ENCODE data around the gene MYO1B. TPM values are rescaled to one million over a fixed set of nuclear protein-coding genes. Genes with fewer than 3 reads are reported as not detected.

The MYO1B gene
- total RNA-seq (under 1 TPM; 0.23 to 0.52 TPM), total RNA-seq (0.38 to 1.3 reads per million in 2 donors)

DNA sequence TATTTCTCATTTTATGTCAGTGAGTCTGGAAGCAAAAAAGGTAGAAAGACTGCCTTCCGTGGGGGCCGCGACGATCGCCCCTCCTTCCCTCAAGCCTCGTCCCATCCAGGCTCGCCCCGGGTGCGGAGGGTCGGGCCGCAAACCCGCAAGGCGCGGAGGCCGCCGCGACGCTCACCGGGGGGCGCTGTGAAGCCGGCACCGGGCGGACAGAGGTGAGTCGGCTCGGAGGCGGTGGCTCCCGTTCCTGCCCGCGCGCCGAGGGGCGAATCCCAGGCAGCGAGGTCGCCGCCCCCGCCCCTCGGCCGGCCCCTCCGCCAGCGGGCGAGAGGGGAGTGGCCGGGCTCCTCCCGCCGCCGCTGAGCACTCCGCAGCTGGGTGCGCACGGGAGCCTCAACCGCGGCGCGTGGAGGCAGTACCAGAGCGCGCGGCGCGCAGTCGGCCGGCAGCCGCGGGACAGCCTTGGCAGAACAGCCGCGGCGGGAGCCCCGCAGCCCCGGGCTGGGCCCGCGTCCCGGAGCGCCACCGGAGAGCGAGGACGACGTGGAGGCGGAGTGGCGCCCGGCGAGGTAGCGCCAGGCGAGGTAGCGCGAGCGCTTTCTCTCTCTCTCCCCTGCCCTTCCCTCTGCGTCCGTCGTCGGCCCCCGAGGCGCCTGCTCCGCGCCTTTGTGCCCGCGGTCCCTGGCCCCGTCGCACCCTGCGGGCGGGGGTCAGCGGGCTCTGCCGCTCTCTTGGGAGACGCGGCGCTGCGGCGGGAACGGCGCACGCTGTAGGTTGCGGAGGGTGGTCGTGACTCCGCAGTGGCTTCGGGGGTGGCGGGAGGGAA, at the start of gene MYO1B:
MYO1B (plus strand) TSS at position 359 of the 823 bp plus-strand sequence. CDS start 31,492 bp downstream, outside the sequence.
- ATAC-seq (peak; percentile 80), DNase-seq (peak in 2 of 3 donors; percentile 17 to 19)
- Mint-ChIP-seq H3K4me1 (peaks cover 8% of the 10 kb centered on the region), H3K36me3 (ENCODE audit: low read depth) (no peaks in the 10 kb centered on the region), H3K4me3 (peak within 1 kb of the TSS; percentile 87), H3K27ac (no peak within 1 kb of the TSS), H3K27me3 (peaks cover 35% of the 10 kb centered on the region)
- no peaks in the 10 kb centered on the region for H3K9me3 ChIP-seq (ENCODE audit: control insufficient read depth, low read length, poor library complexity, severe bottlenecking)

GRCh38 chr2:191197096-191197495, 48.1 kb upstream of the MYO1B start:
- Mint-ChIP-seq H3K4me1 (peaks cover 13% of the 10 kb centered on the region), H3K27ac (no peak overlapping the region), H3K36me3 (ENCODE audit: low read depth) (no peaks in the 10 kb centered on the region), H3K27me3 (no peaks in the 10 kb centered on the region), H3K4me3 (no peak overlapping the region)
- H3K9me3 ChIP-seq (ENCODE audit: control insufficient read depth, low read length, poor library complexity, severe bottlenecking): no peaks in the 10 kb centered on the region
- DNase-seq: no peak
- no peak for ATAC-seq

GRCh38 chr2:191198271-191198670, 46.9 kb upstream of the MYO1B start:
- peaks cover 23% of the 10 kb centered on the region for H3K4me1 Mint-ChIP-seq
- ATAC-seq: no peak
- DNase-seq: no peak
- H3K27ac Mint-ChIP-seq: no peak overlapping the region
- no peak overlapping the region for H3K4me3 Mint-ChIP-seq
- H3K36me3 Mint-ChIP-seq (ENCODE audit: low read depth): no peaks in the 10 kb centered on the region
- H3K27me3 Mint-ChIP-seq: no peaks in the 10 kb centered on the region
- no peaks in the 10 kb centered on the region for H3K9me3 ChIP-seq (ENCODE audit: control insufficient read depth, low read length, poor library complexity, severe bottlenecking)

DNA sequence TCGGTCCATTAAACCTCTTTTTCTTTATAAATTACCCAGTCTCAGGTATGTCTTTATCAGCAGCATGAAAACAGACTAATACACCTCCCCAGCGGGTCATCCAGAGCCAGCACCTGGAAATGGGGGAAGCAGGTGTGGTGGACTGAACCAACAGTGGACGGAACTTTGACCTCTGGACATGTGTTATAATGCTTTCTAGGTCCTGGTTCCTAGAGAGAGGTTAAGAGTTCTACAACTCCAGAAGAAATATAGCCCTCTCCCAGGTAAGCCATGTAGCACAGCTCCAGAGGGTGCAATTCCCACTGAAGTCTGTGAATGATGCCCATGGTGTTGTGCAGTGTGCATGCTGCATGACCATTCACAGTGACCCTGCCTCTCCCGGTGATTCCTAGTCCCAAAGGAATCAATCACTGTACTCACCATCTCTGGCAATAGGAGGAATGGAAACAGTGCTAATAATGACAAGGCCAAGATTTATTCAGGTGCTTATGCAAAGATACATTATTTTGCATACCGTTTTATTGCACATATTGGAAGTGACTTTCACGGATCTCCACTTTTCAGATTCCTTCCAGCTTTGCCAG, 45.2 kb upstream of the MYO1B start:
- DNase-seq (no peak), ATAC-seq (no peak)
- Mint-ChIP-seq H3K4me3 (no peak overlapping the region), H3K4me1 (peaks cover 17% of the 10 kb centered on the region), H3K27ac (no peak overlapping the region), H3K36me3 (ENCODE audit: low read depth) (peaks cover 2% of the 10 kb centered on the region), H3K27me3 (no peaks in the 10 kb centered on the region)
- H3K9me3 ChIP-seq (ENCODE audit: control insufficient read depth, low read length, poor library complexity, severe bottlenecking): no peaks in the 10 kb centered on the region

DNA sequence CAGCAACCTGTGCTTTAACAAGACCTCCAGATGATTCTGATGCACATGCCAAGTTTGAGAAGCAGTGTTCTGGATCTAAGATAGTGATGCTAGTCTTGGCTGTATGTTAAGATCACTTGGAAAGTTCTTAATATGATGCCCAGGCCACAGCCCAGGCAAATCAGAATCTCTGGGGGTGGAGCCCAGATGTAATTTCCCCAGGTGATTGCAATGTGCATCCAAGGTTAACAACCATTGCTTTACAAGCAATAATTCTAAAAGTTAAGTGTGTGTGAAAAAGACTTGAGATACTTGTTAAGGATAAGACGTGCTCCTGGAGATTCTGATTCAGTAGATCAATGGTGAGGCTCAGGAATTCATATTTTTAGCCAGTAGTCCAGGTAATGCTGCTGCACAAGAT, 44.3 kb upstream of the MYO1B start:
- ATAC-seq: no peak
- H3K9me3 ChIP-seq (ENCODE audit: control insufficient read depth, low read length, poor library complexity, severe bottlenecking): no peaks in the 10 kb centered on the region
- peaks cover 2% of the 10 kb centered on the region for H3K36me3 Mint-ChIP-seq (ENCODE audit: low read depth)
- H3K4me1 Mint-ChIP-seq: peaks cover 17% of the 10 kb centered on the region
- H3K27ac Mint-ChIP-seq: no peak overlapping the region
- DNase-seq: no peak
- no peaks in the 10 kb centered on the region for H3K27me3 Mint-ChIP-seq
- no peak overlapping the region for H3K4me3 Mint-ChIP-seq

- DNase-seq (no peak), ATAC-seq (no peak)
- no peaks in the 10 kb centered on the region for H3K9me3 ChIP-seq (ENCODE audit: control insufficient read depth, low read length, poor library complexity, severe bottlenecking)
- H3K27me3 Mint-ChIP-seq: no peaks in the 10 kb centered on the region
- peaks cover 27% of the 10 kb centered on the region for H3K4me1 Mint-ChIP-seq
- H3K4me3 Mint-ChIP-seq: peak overlapping the region; percentile 25
- H3K36me3 Mint-ChIP-seq (ENCODE audit: low read depth): peaks cover 2% of the 10 kb centered on the region
- peak overlapping the region; percentile 69 for H3K27ac Mint-ChIP-seq
Measured at GRCh38 chr2:191202209-191202721, 42.9 kb upstream of the MYO1B start.

DNA sequence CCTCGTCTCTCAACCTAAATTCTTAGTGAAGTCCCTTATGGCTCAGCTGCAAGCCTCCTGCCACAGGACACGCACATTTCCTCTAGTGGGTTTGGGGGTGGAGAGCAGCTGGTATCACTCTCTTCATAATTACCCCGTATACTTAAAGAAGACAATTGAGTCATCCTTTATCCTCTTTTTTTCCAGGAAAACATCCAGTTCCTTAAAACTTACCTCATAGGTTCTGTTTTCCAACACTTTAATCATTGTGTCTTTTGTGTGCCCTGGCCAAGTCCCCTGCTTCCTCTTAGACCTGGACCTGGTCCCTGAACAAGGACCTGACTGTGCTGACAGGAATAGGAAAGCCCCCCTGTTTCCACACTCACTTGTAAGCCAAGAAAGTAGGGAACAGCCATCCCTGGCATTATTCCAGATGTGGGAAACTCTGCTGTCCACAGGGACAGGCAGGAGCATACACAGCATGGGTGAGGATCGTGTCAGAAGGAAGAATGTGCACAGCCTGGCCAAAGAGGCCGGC, 42.3 kb upstream of the MYO1B start:
- H3K27ac Mint-ChIP-seq: peak overlapping the region; percentile 69
- no peaks in the 10 kb centered on the region for H3K9me3 ChIP-seq (ENCODE audit: control insufficient read depth, low read length, poor library complexity, severe bottlenecking)
- DNase-seq (no peak), ATAC-seq (peak; percentile 54)
- no peak overlapping the region for H3K4me3 Mint-ChIP-seq
- peaks cover 27% of the 10 kb centered on the region for H3K4me1 Mint-ChIP-seq
- H3K36me3 Mint-ChIP-seq (ENCODE audit: low read depth): peaks cover 2% of the 10 kb centered on the region
- H3K27me3 Mint-ChIP-seq: no peaks in the 10 kb centered on the region

GRCh38 chr2:191204433-191204832, 40.8 kb upstream of the MYO1B start:
- DNase-seq: no peak
- H3K4me3 Mint-ChIP-seq: peak overlapping the region; percentile 75
- peaks cover 27% of the 10 kb centered on the region for H3K4me1 Mint-ChIP-seq
- ATAC-seq: peak; percentile 73
- peaks cover 2% of the 10 kb centered on the region for H3K36me3 Mint-ChIP-seq (ENCODE audit: low read depth)
- no peaks in the 10 kb centered on the region for H3K9me3 ChIP-seq (ENCODE audit: control insufficient read depth, low read length, poor library complexity, severe bottlenecking)
- no peaks in the 10 kb centered on the region for H3K27me3 Mint-ChIP-seq
- H3K27ac Mint-ChIP-seq: peak overlapping the region; percentile 94

DNA sequence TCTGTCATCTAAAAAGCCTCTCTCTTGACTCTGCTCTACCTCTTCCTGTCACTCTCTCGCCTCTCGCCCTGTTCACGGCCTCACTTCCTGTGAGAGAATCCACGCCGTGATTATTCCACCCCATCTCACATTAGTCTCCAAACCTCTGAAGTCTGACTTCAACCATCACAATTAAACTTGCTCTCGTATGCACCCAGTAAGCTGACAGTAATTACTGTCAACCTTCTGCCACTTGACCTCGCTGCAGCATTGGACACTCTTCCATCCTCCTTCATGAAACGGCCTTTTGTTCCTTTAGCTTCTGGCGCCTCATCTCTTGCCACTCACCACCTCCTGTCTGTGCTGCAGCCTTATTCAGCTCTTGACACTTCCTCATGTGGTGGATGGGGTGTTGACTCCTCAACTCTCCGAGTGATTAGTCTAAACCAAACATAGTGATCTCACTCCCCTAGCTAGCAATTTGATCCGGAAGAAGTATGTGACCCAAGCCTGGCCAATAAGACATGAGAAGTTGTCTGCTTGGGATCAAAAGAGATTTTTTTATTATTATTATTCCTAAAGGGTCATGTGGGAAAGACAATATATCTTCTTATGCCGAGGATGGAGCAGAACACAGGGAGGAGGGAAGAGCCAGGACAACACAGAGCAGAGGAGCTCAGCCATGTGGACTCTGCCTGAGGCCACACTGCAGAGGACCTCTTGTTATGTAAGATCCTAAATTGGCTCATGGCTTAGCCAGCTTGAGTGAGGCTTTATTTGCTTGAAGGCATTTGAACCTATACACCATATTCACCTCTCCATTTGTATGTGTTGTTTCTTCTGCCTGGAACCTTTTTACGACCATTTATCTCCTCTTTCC, 38.4 kb upstream of the MYO1B start:
- Mint-ChIP-seq H3K4me3 (peak overlapping the region; percentile 59), H3K36me3 (ENCODE audit: low read depth) (peaks cover 2% of the 10 kb centered on the region), H3K27me3 (no peaks in the 10 kb centered on the region), H3K27ac (peak overlapping the region; percentile 94), H3K4me1 (peaks cover 27% of the 10 kb centered on the region)
- DNase-seq: no peak
- peak; percentile 58 for ATAC-seq
- H3K9me3 ChIP-seq (ENCODE audit: control insufficient read depth, low read length, poor library complexity, severe bottlenecking): no peaks in the 10 kb centered on the region

- no peak for ATAC-seq
- Mint-ChIP-seq H3K27ac (no peak overlapping the region), H3K27me3 (no peaks in the 10 kb centered on the region), H3K4me3 (no peak overlapping the region), H3K4me1 (peaks cover 15% of the 10 kb centered on the region), H3K36me3 (ENCODE audit: low read depth) (peaks cover under 1% of the 10 kb centered on the region)
- no peaks in the 10 kb centered on the region for H3K9me3 ChIP-seq (ENCODE audit: control insufficient read depth, low read length, poor library complexity, severe bottlenecking)
- DNase-seq: no peak
Measured at GRCh38 chr2:191209340-191209739, 35.9 kb upstream of the MYO1B start.

GRCh38 chr2:191212119-191212518, 33.1 kb upstream of the MYO1B start:
- H3K4me1 Mint-ChIP-seq: no peaks in the 10 kb centered on the region
- no peak overlapping the region for H3K27ac Mint-ChIP-seq
- DNase-seq: no peak
- H3K4me3 Mint-ChIP-seq: no peak overlapping the region
- H3K27me3 Mint-ChIP-seq: no peaks in the 10 kb centered on the region
- ATAC-seq: no peak
- no peaks in the 10 kb centered on the region for H3K9me3 ChIP-seq (ENCODE audit: control insufficient read depth, low read length, poor library complexity, severe bottlenecking)
- H3K36me3 Mint-ChIP-seq (ENCODE audit: low read depth): no peaks in the 10 kb centered on the region

GRCh38 chr2:191213333-191213732, 31.9 kb upstream of the MYO1B start:
- ATAC-seq: no peak

GRCh38 chr2:191215230-191215629, 30.0 kb upstream of the MYO1B start:
- no peak overlapping the region for H3K4me3 Mint-ChIP-seq
- no peaks in the 10 kb centered on the region for H3K9me3 ChIP-seq (ENCODE audit: control insufficient read depth, low read length, poor library complexity, severe bottlenecking)
- H3K27ac Mint-ChIP-seq: no peak overlapping the region
- no peak for ATAC-seq
- DNase-seq: no peak
- H3K4me1 Mint-ChIP-seq: no peaks in the 10 kb centered on the region
- no peaks in the 10 kb centered on the region for H3K27me3 Mint-ChIP-seq
- H3K36me3 Mint-ChIP-seq (ENCODE audit: low read depth): no peaks in the 10 kb centered on the region

More at GRCh38 chr2:191213333-191213732, 31.9 kb upstream of the MYO1B start:
- no peaks in the 10 kb centered on the region for H3K27me3 Mint-ChIP-seq
- H3K36me3 Mint-ChIP-seq (ENCODE audit: low read depth): no peaks in the 10 kb centered on the region
- no peak overlapping the region for H3K4me3 Mint-ChIP-seq
- no peaks in the 10 kb centered on the region for H3K4me1 Mint-ChIP-seq
- H3K27ac Mint-ChIP-seq: no peak overlapping the region
- H3K9me3 ChIP-seq (ENCODE audit: control insufficient read depth, low read length, poor library complexity, severe bottlenecking): no peaks in the 10 kb centered on the region
- DNase-seq: no peak
